Smooth muscle cell (in vitro differentiated cells): ENCODE results near the gene DNAH2. TPM values are rescaled to one million over a fixed set of nuclear protein-coding genes. Genes with fewer than 3 reads are reported as not detected.

ENCODE experiments used
- DNase-seq: peaks from one replicate; lab custom pipeline; 2025; ENCODE audit not compliant: unreplicated experiment; lab: John Stamatoyannopoulos, UW
- H2AFZ ChIP-seq: fragments of 200-600 bp; sonication (generic); 2 replicates; pipeline ENCODE4 v1.6.0; 2016; ENCODE audit warnings: antibody characterized with exemption, low read depth, mild to moderate bottlenecking
- H3F3A ChIP-seq: fragments of 200-600 bp; sonication (generic); 2 replicates; pipeline ENCODE4 v1.6.0; 2017; ENCODE audit warnings: antibody characterized with exemption, low read depth
- H3K27ac ChIP-seq: fragments of 200-600 bp; sonication (generic); 2 replicates; pipeline ENCODE4 v1.5.1; 2016; ENCODE audit warnings: low read depth, mild to moderate bottlenecking
- H3K27me3 ChIP-seq: fragments of 200-600 bp; sonication (generic); 2 replicates; pipeline ENCODE4 v1.6.1; 2016; ENCODE audit warnings: low read depth, mild to moderate bottlenecking
- H3K36me3 ChIP-seq: fragments of 200-600 bp; sonication (generic); 2 replicates; pipeline ENCODE4 v1.5.1; 2016; ENCODE audit warnings: low read depth
- H3K4me1 ChIP-seq: fragments of 200-600 bp; sonication (generic); 2 replicates; pipeline ENCODE4 v1.5.1; 2016; ENCODE audit warnings: low read depth
- H3K4me2 ChIP-seq: fragments of 200-600 bp; sonication (generic); 2 replicates; pipeline ENCODE4 v1.6.0; 2016; ENCODE audit warnings: mild to moderate bottlenecking
- H3K4me3 ChIP-seq: fragments of 200-600 bp; sonication (generic); 2 replicates; pipeline ENCODE4 v1.5.1; 2016; ENCODE audit warnings: mild to moderate bottlenecking
- H3K79me2 ChIP-seq: fragments of 200-600 bp; sonication (generic); 2 replicates; pipeline ENCODE4 v1.6.0; 2016; ENCODE audit warnings: low read depth, mild to moderate bottlenecking
- H3K9ac ChIP-seq: fragments of 200-600 bp; sonication (generic); 2 replicates; pipeline ENCODE4 v1.6.0; 2016; ENCODE audit warnings: low read depth
- H3K9me3 ChIP-seq: fragments of 200-600 bp; sonication (generic); replicated peaks from 2 replicates; pipeline ENCODE4 v1.5.1; 2016; ENCODE audit warnings: low read depth
- H4K20me1 ChIP-seq: fragments of 200-600 bp; sonication (generic); 2 replicates; pipeline ENCODE4 v1.6.0; 2016; ENCODE audit warnings: low read depth
- CTCF ChIP-seq: fragments of 200-600 bp; sonication (generic); IDR thresholded peaks from 2 replicates; pipeline ENCODE4 v1.5.1; 2017; ENCODE audit warnings: borderline replicate concordance, mild to moderate bottlenecking, antibody characterized with exemption; ENCODE audit not compliant: insufficient read depth, poor library complexity, severe bottlenecking
- WGBS: methylation state at CpG from one replicate; pipeline ENCODE4 v1.1.7; 2016; ENCODE audit warnings: low lambda C conversion rate; 5-methylcytosine and 5-hydroxymethylcytosine counted together
- polyA plus RNA-seq: library from polyadenylated mRNA; unstranded; fragments of >200 nt; fragmentation: Nextera tagmentation; extraction: Ambion mirVana; gene quantifications from 2 replicates; pipeline ENCODE4 v1.2.1, GENCODE V29; 2016
- total RNA-seq: library from RNA; depleted of rRNA; stranded (reverse); fragments of >200 nt; gene quantifications from 2 replicates; pipeline ENCODE4 v1.2.3, GENCODE V29; 2014

DNAH2 gene
- total and polyA plus RNA-seq, 2 experiments from 2014 or later = not detected

GRCh38 chr17:7789131-7789530, 71.6 kb downstream of the DNAH2 start:
- Histone ChIP-seq H4K20me1 (no peaks in the 10 kb centered on the region), H3K27ac (no peak overlapping the region), H3K4me2 (no peak overlapping the region), H3K9ac (no peak overlapping the region), H3K4me3 (no peak overlapping the region), H2AFZ (no peak overlapping the region), H3K79me2 (no peaks in the 10 kb centered on the region), H3K36me3 (no peaks in the 10 kb centered on the region), H3K9me3 (no peaks in the 10 kb centered on the region), H3K4me1 (no peaks in the 10 kb centered on the region), H3K27me3 (no peaks in the 10 kb centered on the region), H3F3A (no peaks in the 10 kb centered on the region)
- DNase-seq = no peak
- 87% methylated on average over 9 of the region's 9 CpGs for WGBS
- TF ChIP-seq CTCF = no peak

GRCh38 chr17:7790150-7790549, 72.6 kb downstream of the DNAH2 start:
- H3K4me3 ChIP-seq = no peak overlapping the region
- H4K20me1 ChIP-seq = no peaks in the 10 kb centered on the region
- 96% methylated on average over 5 of the region's 5 CpGs for WGBS
- H3K4me1 ChIP-seq = no peaks in the 10 kb centered on the region
- H3K9me3 ChIP-seq = no peaks in the 10 kb centered on the region
- no peaks in the 10 kb centered on the region for H3K27me3 ChIP-seq
- DNase-seq = no peak
- no peak overlapping the region for H3K4me2 ChIP-seq
- no peaks in the 10 kb centered on the region for H3F3A ChIP-seq
- no peak overlapping the region for H3K27ac ChIP-seq
- H3K36me3 ChIP-seq = no peaks in the 10 kb centered on the region
- H2AFZ ChIP-seq = no peak overlapping the region
- no peaks in the 10 kb centered on the region for H3K79me2 ChIP-seq
- H3K9ac ChIP-seq = no peak overlapping the region
- TF ChIP-seq CTCF = no peak

DNA sequence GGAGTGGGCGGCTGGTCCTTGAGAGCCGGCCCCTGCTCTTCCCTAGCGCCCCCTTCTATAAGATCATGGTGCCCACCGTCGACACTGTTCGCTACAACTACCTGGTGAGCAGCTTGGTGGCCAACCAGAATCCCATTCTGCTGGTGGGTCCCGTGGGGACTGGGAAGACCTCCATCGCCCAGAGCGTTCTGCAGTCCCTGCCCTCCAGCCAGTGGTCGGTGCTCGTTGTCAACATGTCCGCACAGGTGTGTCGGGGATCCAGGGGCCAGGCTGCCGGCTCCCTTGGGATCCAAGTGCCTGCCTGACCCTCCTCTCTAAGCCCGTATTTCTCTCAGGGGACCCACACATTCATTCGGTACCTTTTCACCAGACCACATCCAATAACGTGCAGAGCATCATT, 75.1 kb downstream of the DNAH2 start:
- H3K4me3 ChIP-seq = no peak overlapping the region
- no peaks in the 10 kb centered on the region for H3K79me2 ChIP-seq
- TF ChIP-seq CTCF = no peak
- no peak overlapping the region for H3K4me2 ChIP-seq
- no peak for DNase-seq
- H3K36me3 ChIP-seq = no peaks in the 10 kb centered on the region
- WGBS = 94% methylated on average over 17 of the region's 17 CpGs
- no peaks in the 10 kb centered on the region for H3K4me1 ChIP-seq
- H3K9me3 ChIP-seq = no peaks in the 10 kb centered on the region
- no peaks in the 10 kb centered on the region for H3K27me3 ChIP-seq
- H4K20me1 ChIP-seq = no peaks in the 10 kb centered on the region
- H3F3A ChIP-seq = no peaks in the 10 kb centered on the region
- H3K9ac ChIP-seq = no peak overlapping the region
- H3K27ac ChIP-seq = no peak overlapping the region
- no peak overlapping the region for H2AFZ ChIP-seq

- no peak overlapping the region for H3K9ac ChIP-seq
Observed at GRCh38 chr17:7794075-7794663, 76.6 kb downstream of the DNAH2 start.

More at GRCh38 chr17:7794075-7794663, 76.6 kb downstream of the DNAH2 start:
- Histone ChIP-seq H2AFZ (no peak overlapping the region), H3K79me2 (no peaks in the 10 kb centered on the region), H3K4me3 (no peak overlapping the region), H4K20me1 (no peaks in the 10 kb centered on the region), H3K9me3 (no peaks in the 10 kb centered on the region), H3K36me3 (no peaks in the 10 kb centered on the region), H3K27me3 (no peaks in the 10 kb centered on the region), H3K27ac (no peak overlapping the region), H3K4me2 (no peak overlapping the region), H3F3A (no peaks in the 10 kb centered on the region), H3K4me1 (no peaks in the 10 kb centered on the region)
- TF ChIP-seq CTCF = no peak
- no peak for DNase-seq
- WGBS = 84% methylated on average over 19 of the region's 19 CpGs
